Stimulated activated memory B cell treated with anti-CD40 and anti-IgM and Interleukin-4, amounts not matched to agents 10 μg/mL and 1 μg/mL and 100 μg/mL, for 72 hours (primary cell): Measurements from ENCODE around the gene ITGA3.

Source experiments
- ATAC-seq: fragments of 150-1000 bp; cut with Tn5 transposase; 2 replicates; pipeline ENCODE4 v1.10.0; 2021
- H3K27ac Mint-ChIP-seq: one replicate; pipeline ENCODE4 v1.8.0; 2022; ENCODE audit warnings: mild to moderate bottlenecking, mixed read lengths
- H3K27me3 Mint-ChIP-seq: one replicate; pipeline ENCODE4 v1.8.0; 2022; ENCODE audit warnings: mixed read lengths
- H3K36me3 Mint-ChIP-seq: one replicate; pipeline ENCODE4 v1.8.0; 2022; ENCODE audit warnings: mixed read lengths
- H3K4me1 Mint-ChIP-seq: one replicate; pipeline ENCODE4 v1.8.0; 2022; ENCODE audit warnings: mixed read lengths
- H3K4me3 Mint-ChIP-seq: one replicate; pipeline ENCODE4 v1.8.0; 2022; ENCODE audit warnings: mild to moderate bottlenecking, moderate library complexity, mixed read lengths
- H3K9me3 Mint-ChIP-seq: one replicate; pipeline ENCODE4 v1.8.0; 2022; ENCODE audit warnings: mixed read lengths

The ITGA3 gene

GRCh38 chr17:50123649-50124349 lies 67.9 kb downstream of the ITGA3 start:
- Mint-ChIP-seq H3K36me3 (no peaks in the 10 kb centered on the region), H3K27me3 (peaks cover 18% of the 10 kb centered on the region), H3K4me3 (no peak overlapping the region)

GRCh38 chr17:50125420-50125997 lies 69.6 kb downstream of the ITGA3 start:
- Mint-ChIP-seq H3K4me1 (peaks cover 18% of the 10 kb centered on the region), H3K27ac (no peak overlapping the region), H3K36me3 (no peaks in the 10 kb centered on the region), H3K4me3 (no peak overlapping the region), H3K27me3 (peaks cover 20% of the 10 kb centered on the region), H3K9me3 (no peaks in the 10 kb centered on the region)
- no peak for ATAC-seq

More at GRCh38 chr17:50123649-50124349, 67.9 kb downstream of the ITGA3 start:
- no peak for ATAC-seq
- Mint-ChIP-seq H3K9me3 (no peaks in the 10 kb centered on the region), H3K4me1 (peaks cover 11% of the 10 kb centered on the region), H3K27ac (no peak overlapping the region)

- H3K27ac Mint-ChIP-seq, result no peak overlapping the region
- H3K4me3 Mint-ChIP-seq, result no peak overlapping the region
- H3K9me3 Mint-ChIP-seq, result no peaks in the 10 kb centered on the region
- peaks cover 11% of the 10 kb centered on the region for H3K27me3 Mint-ChIP-seq
- peaks cover 39% of the 10 kb centered on the region for H3K4me1 Mint-ChIP-seq
- ATAC-seq, result no peak
- H3K36me3 Mint-ChIP-seq, result no peaks in the 10 kb centered on the region
Observed at GRCh38 chr17:50127697-50128361, 71.9 kb downstream of the ITGA3 start.

- Mint-ChIP-seq H3K27ac (peak overlapping the region; percentile 11), H3K4me1 (peaks cover 44% of the 10 kb centered on the region), H3K27me3 (peaks cover 11% of the 10 kb centered on the region), H3K36me3 (peaks cover 7% of the 10 kb centered on the region), H3K4me3 (peak overlapping the region; percentile 54), H3K9me3 (no peaks in the 10 kb centered on the region)
- no peak for ATAC-seq
Observed at GRCh38 chr17:50128441-50129352, 72.8 kb downstream of the ITGA3 start.

GRCh38 chr17:50129353-50129727 lies 73.4 kb downstream of the ITGA3 start:
- Mint-ChIP-seq H3K4me3 (peak overlapping the region; percentile 76), H3K27me3 (peaks cover 11% of the 10 kb centered on the region), H3K27ac (no peak overlapping the region), H3K36me3 (peaks cover 14% of the 10 kb centered on the region), H3K4me1 (peaks cover 50% of the 10 kb centered on the region), H3K9me3 (no peaks in the 10 kb centered on the region)
- ATAC-seq, result no peak

- Mint-ChIP-seq H3K36me3 (peaks cover 17% of the 10 kb centered on the region), H3K4me1 (peaks cover 50% of the 10 kb centered on the region), H3K27ac (peak within 1 kb of the TSS; percentile 60), H3K27me3 (peaks cover 11% of the 10 kb centered on the region), H3K4me3 (peak within 1 kb of the TSS; percentile 78), H3K9me3 (no peaks in the 10 kb centered on the region)
- peak; percentile 70 for ATAC-seq
Observed at GRCh38 chr17:50129728-50130558, 74.0 kb downstream of the ITGA3 start, which contains the start of gene SAMD14. SAMD14 (minus strand) TSS chr17:50130160; CDS start chr17:50124959, 5,201 bp downstream.

- Mint-ChIP-seq H3K27me3 (peaks cover 11% of the 10 kb centered on the region), H3K27ac (peak overlapping the region; percentile 60), H3K4me3 (peak overlapping the region; percentile 78), H3K4me1 (peaks cover 50% of the 10 kb centered on the region), H3K36me3 (peaks cover 22% of the 10 kb centered on the region), H3K9me3 (no peaks in the 10 kb centered on the region)
- no peak for ATAC-seq
Observed at GRCh38 chr17:50130559-50131305, 74.8 kb downstream of the ITGA3 start.

- no peak for ATAC-seq
- H3K36me3 Mint-ChIP-seq, result peaks cover 37% of the 10 kb centered on the region
- H3K4me1 Mint-ChIP-seq, result peaks cover 60% of the 10 kb centered on the region
- peak overlapping the region; percentile 3 for H3K4me3 Mint-ChIP-seq
- H3K27ac Mint-ChIP-seq, result peak overlapping the region; percentile 60
- no peaks in the 10 kb centered on the region for H3K9me3 Mint-ChIP-seq
- H3K27me3 Mint-ChIP-seq, result peaks cover 11% of the 10 kb centered on the region
Observed at GRCh38 chr17:50132104-50132794, 76.3 kb downstream of the ITGA3 start.

- Mint-ChIP-seq H3K4me3 (no peak overlapping the region), H3K36me3 (peaks cover 47% of the 10 kb centered on the region), H3K4me1 (peaks cover 61% of the 10 kb centered on the region), H3K9me3 (no peaks in the 10 kb centered on the region), H3K27me3 (peaks cover 10% of the 10 kb centered on the region), H3K27ac (no peak overlapping the region)
- no peak for ATAC-seq
Observed at GRCh38 chr17:50133028-50133768, 77.3 kb downstream of the ITGA3 start.

GRCh38 chr17:50133769-50134099 lies 77.8 kb downstream of the ITGA3 start:
- no peak overlapping the region for H3K4me3 Mint-ChIP-seq
- H3K27ac Mint-ChIP-seq, result no peak overlapping the region
- no peaks in the 10 kb centered on the region for H3K9me3 Mint-ChIP-seq
- H3K36me3 Mint-ChIP-seq, result peaks cover 52% of the 10 kb centered on the region
- peaks cover 56% of the 10 kb centered on the region for H3K4me1 Mint-ChIP-seq
- ATAC-seq, result no peak
- peaks cover 5% of the 10 kb centered on the region for H3K27me3 Mint-ChIP-seq

- Mint-ChIP-seq H3K27me3 (no peaks in the 10 kb centered on the region), H3K36me3 (peaks cover 59% of the 10 kb centered on the region), H3K4me1 (peaks cover 56% of the 10 kb centered on the region), H3K4me3 (no peak overlapping the region), H3K9me3 (no peaks in the 10 kb centered on the region), H3K27ac (no peak overlapping the region)
- ATAC-seq, result no peak
Observed at GRCh38 chr17:50134206-50135110, 78.5 kb downstream of the ITGA3 start.
